B cell (primary cell): ENCODE measurements around the gene PGS1. TPM values are rescaled to one million over a fixed set of nuclear protein-coding genes. Genes with fewer than 3 reads are reported as not detected.

Source experiments
- ATAC-seq: fragments of 200-7000 bp; cut with Tn5 transposase; one replicate; pipeline ENCODE4 v1.10.0; 2021; ENCODE audit warnings: low read depth, mild to moderate bottlenecking, moderate number of reproducible peaks, moderate library complexity
- CTCF ChIA-PET: fragments of 350-600 bp; sonication (Branson Sonifier 250); formaldehyde crosslinking; loops from one replicate; lab custom pipeline; 2021; ENCODE audit warnings: antibody characterized with exemption, inconsistent platforms; lab: Charles Lee
- POLR2A ChIA-PET: fragments of 350-600 bp; sonication (Branson Sonifier 250); formaldehyde crosslinking; loops from one replicate; lab custom pipeline; 2021; ENCODE audit warnings: antibody characterized with exemption; lab: Charles Lee
- DNase-seq: peaks from one replicate; pipeline ENCODE4 v3.0.0; 2013
- H2AFZ ChIP-seq: 2 replicates; pipeline ENCODE4 v1.6.1; 2012; ENCODE audit warnings: mild to moderate bottlenecking, low read depth, low read length; ENCODE audit not compliant: insufficient read depth, poor library complexity, severe bottlenecking
- H3K27ac ChIP-seq, 2 donors: 1 replicate in 1 of 2; 2 replicates in 1 of 2; pipeline ENCODE4 v1.5.1; 2012 to 2013; ENCODE audit warnings: low read length in 2 of 2, mild to moderate bottlenecking in 2 of 2, moderate library complexity in 1 of 2
- H3K27me3 ChIP-seq, 4 experiments: fragments of 200-600 bp in 1 of 4; sonication (generic) in 1 of 4; replicated peaks in 1 of 4; 1 replicate in 2 of 4; 2 replicates in 2 of 4; pipeline versions ENCODE4 v1.6.1 to v1.7.0; 2013 to 2016; ENCODE audit warnings: low read length in 3 of 4, mild to moderate bottlenecking in 2 of 4, mixed read lengths in 1 of 4, moderate library complexity in 1 of 4; ENCODE audit not compliant: insufficient read depth in 4 of 4, control insufficient read depth in 3 of 4; ENCODE audit errors: control extremely low read depth in 1 of 4
- H3K36me3 ChIP-seq, 2 experiments: replicated peaks in 1 of 2; 1 replicate in 1 of 2; 2 replicates in 1 of 2; pipeline versions ENCODE4 v1.6.1 to v1.7.1; 2013; ENCODE audit warnings: low read length in 1 of 2; ENCODE audit not compliant: insufficient read depth in 2 of 2, control insufficient read depth in 1 of 2; ENCODE audit errors: control extremely low read depth in 1 of 2, extremely low read depth in 1 of 2
- H3K4me1 ChIP-seq, 2 donors: fragments of 200-600 bp in 1 of 2; sonication (generic) in 1 of 2; 1 replicate in 1 of 2; 2 replicates in 1 of 2; pipeline versions ENCODE4 v1.5.1 to v1.6.1; 2013 to 2017; ENCODE audit warnings: low read length in 2 of 2; ENCODE audit not compliant: control insufficient read depth in 2 of 2, insufficient read depth in 2 of 2
- H3K4me2 ChIP-seq: replicated peaks from 2 replicates; pipeline ENCODE3; 2012; ENCODE audit warnings: mild to moderate bottlenecking, low read depth, low read length; ENCODE audit not compliant: poor library complexity, severe bottlenecking
- H3K4me3 ChIP-seq, 5 experiments: fragments of 200-600 bp in 1 of 5; sonication (generic) in 1 of 5; 1 replicate in 3 of 5; 2 replicates in 2 of 5; pipeline versions ENCODE4 v1.5.1 to v1.7.0; 2011 to 2016; ENCODE audit warnings: low read length in 4 of 5, mild to moderate bottlenecking in 4 of 5, low read depth in 2 of 5, control low read depth in 1 of 5, moderate library complexity in 1 of 5; ENCODE audit not compliant: insufficient read depth in 1 of 5; ENCODE audit errors: control extremely low read depth in 1 of 5, extremely low read depth in 1 of 5
- H3K79me2 ChIP-seq: fragments of 200-600 bp; sonication (generic); one replicate; pipeline ENCODE4 v1.6.0; 2016; ENCODE audit warnings: low read length; ENCODE audit not compliant: control insufficient read depth, insufficient read depth
- H3K9ac ChIP-seq: fragments of 200-600 bp; sonication (generic); 2 replicates; pipeline ENCODE4 v1.6.1; 2017; ENCODE audit warnings: mild to moderate bottlenecking, low read length, moderate library complexity
- H3K9me3 ChIP-seq, 3 donors: one replicate each; pipeline versions ENCODE4 v1.6.1 to v1.7.1; 2013; ENCODE audit warnings: low read length in 2 of 3; ENCODE audit not compliant: control insufficient read depth in 2 of 3, insufficient read depth in 1 of 3; ENCODE audit errors: control extremely low read depth in 1 of 3
- H4K20me1 ChIP-seq: 2 replicates; pipeline ENCODE4 v1.6.0; 2012; ENCODE audit warnings: mild to moderate bottlenecking, low read length; ENCODE audit not compliant: insufficient read depth, control insufficient read depth, poor library complexity, severe bottlenecking
- H3K27ac Mint-ChIP-seq: one replicate; pipeline ENCODE4 v1.8.0; 2021; ENCODE audit warnings: mixed read lengths
- H3K27me3 Mint-ChIP-seq: one replicate; pipeline ENCODE4 v1.8.0; 2021; ENCODE audit warnings: mixed read lengths
- H3K4me1 Mint-ChIP-seq: one replicate; pipeline ENCODE4 v1.8.0; 2021; ENCODE audit warnings: mixed read lengths
- H3K4me3 Mint-ChIP-seq: one replicate; pipeline ENCODE4 v1.8.0; 2021; ENCODE audit warnings: mixed read lengths
- H3K9me3 Mint-ChIP-seq: one replicate; pipeline ENCODE4 v1.8.0; 2022; ENCODE audit warnings: mixed read lengths; ENCODE audit not compliant: insufficient read depth
- EZH2 ChIP-seq: IDR thresholded peaks from 2 replicates; pipeline ENCODE4 v1.6.1; 2012; ENCODE audit warnings: borderline replicate concordance, low read depth, mild to moderate bottlenecking, moderate library complexity, low read length; ENCODE audit not compliant: insufficient read depth, poor library complexity, severe bottlenecking
- WGBS: methylation state at CpG from one replicate; pipeline ENCODE4 v1.1.5; 2013; ENCODE audit warnings: missing lambda C conversion rate; ENCODE audit not compliant: insufficient coverage; 5-methylcytosine and 5-hydroxymethylcytosine counted together
- intact Hi-C: fragments of 100-400 bp; cut with micrococcal nuclease; formaldehyde crosslinking; loops from one replicate; pipeline ENCODE4 v1.10.0; 2022
- polyA plus RNA-seq: library from polyadenylated mRNA; depleted of rRNA; stranded (reverse); fragments of >200 nt; gene quantifications from 2 replicates; pipeline ENCODE4 v1.2.3, GENCODE V29; 2012
- total RNA-seq, 2 donors: library from RNA; stranded (reverse); fragments of 120-200 nt in 1 of 2; gene quantifications; 1 replicate in 1 of 2; 2 replicates in 1 of 2; pipeline versions ENCODE4 v1.2.3 to v1.2.4, GENCODE V29; 2013 to 2022
- TF ChIP-seq, protein P1 (sequence below): fragments of 200-600 bp; IDR thresholded peaks from one replicate; pipeline ENCODE4 v1.8.0; 2022; ENCODE audit warnings: antibody characterized with exemption, mild to moderate bottlenecking

PGS1 gene
- total and polyA plus RNA-seq, 2 donors (not counting 1 experiment from before 2014, with no cell fraction given) = 85.1 to 88.3 TPM

DNA sequence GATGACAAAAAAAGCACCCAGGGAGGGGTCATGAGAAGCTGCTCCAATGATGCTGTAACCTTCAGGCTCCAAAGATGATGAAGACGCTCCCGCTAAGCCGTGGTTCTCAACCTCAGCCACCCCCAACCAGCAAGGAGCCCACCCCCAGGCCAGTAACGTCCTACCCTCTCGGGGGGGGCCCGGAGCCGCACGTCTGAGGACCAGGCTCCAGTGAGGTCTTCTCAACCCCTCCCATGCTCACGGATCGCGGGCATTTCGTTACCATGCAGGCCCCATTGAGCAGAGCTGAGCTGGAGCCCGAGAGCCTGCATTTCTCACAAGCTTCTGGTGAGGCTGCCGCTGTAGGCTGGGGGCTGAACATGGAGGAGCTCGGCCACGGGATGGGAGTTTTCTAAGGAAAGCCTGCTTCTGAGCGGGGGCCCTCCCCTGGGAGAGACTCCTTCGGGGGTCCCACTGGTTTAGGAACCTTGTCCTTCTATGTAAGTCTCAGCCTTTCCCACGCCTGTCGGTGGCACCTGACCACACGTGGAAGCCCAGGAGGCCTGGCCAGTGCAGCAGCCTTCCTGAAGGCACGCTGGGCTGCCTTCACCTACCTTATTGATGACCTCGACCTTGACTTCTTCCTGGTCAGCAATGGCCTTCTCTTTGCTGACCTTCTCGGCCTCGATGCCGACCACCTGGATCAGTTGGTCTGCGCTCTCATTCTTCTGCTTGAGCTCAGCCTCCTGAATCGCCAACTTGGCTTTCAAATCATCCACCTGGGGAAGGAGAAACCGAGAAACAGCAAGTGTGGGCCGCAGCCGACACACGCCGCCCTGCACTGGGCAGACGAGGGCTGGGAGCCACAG lies 82.7 kb downstream of the PGS1 start:
- TF ChIP-seq, protein P1, sequence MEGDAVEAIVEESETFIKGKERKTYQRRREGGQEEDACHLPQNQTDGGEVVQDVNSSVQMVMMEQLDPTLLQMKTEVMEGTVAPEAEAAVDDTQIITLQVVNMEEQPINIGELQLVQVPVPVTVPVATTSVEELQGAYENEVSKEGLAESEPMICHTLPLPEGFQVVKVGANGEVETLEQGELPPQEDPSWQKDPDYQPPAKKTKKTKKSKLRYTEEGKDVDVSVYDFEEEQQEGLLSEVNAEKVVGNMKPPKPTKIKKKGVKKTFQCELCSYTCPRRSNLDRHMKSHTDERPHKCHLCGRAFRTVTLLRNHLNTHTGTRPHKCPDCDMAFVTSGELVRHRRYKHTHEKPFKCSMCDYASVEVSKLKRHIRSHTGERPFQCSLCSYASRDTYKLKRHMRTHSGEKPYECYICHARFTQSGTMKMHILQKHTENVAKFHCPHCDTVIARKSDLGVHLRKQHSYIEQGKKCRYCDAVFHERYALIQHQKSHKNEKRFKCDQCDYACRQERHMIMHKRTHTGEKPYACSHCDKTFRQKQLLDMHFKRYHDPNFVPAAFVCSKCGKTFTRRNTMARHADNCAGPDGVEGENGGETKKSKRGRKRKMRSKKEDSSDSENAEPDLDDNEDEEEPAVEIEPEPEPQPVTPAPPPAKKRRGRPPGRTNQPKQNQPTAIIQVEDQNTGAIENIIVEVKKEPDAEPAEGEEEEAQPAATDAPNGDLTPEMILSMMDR = no peak
- no peak for TF ChIP-seq EZH2
- no peak overlapping the region for H2AFZ ChIP-seq
- Mint-ChIP-seq H3K27me3 (no peaks in the 10 kb centered on the region), H3K4me1 (no peaks in the 10 kb centered on the region), H3K4me3 (no peak overlapping the region), H3K9me3 (no peaks in the 10 kb centered on the region), H3K27ac (no peak overlapping the region)
- no peaks in the 10 kb centered on the region for H3K4me1 ChIP-seq
- ATAC-seq (no peak), DNase-seq (no peak)
- no peaks in the 10 kb centered on the region for H3K79me2 ChIP-seq
- WGBS = 90% methylated on average over 32 of the region's 34 CpGs
- H3K9ac ChIP-seq = no peak overlapping the region
- H3K36me3 ChIP-seq = no peaks in the 10 kb centered on the region
- H3K4me2 ChIP-seq = no peak overlapping the region
- intact Hi-C loops = no loop called here
- no peak overlapping the region for H3K4me3 ChIP-seq
- H3K9me3 ChIP-seq = peaks cover 0 to 5% (median 0%) of the 10 kb centered on the region in 3 donors
- ChIA-PET CTCF (no interaction called here), POLR2A (no interaction called here)
- no peaks in the 10 kb centered on the region for H3K27me3 ChIP-seq
- H3K27ac ChIP-seq = no peak overlapping the region
- no peaks in the 10 kb centered on the region for H4K20me1 ChIP-seq

DNA sequence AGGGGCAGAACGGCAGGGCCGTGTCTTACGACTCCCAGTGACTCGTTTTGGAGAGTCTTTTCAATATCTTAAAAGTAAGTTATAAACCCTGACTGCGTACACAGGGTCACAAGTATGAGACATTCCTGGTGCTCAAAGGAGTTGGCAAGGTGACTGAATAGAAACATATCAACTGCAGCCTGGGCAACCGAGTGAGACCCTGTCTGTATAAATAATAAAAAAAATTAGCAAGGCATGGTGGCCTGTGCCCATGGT lies 83.3 kb downstream of the PGS1 start:
- H3K4me3 Mint-ChIP-seq = no peak overlapping the region
- CTCF ChIA-PET = no interaction called here
- 92% methylated on average over 4 of the region's 6 CpGs for WGBS
- Histone ChIP-seq H3K4me2 (no peak overlapping the region), H3K27ac (no peak overlapping the region), H3K27me3 (no peaks in the 10 kb centered on the region), H3K9ac (no peak overlapping the region), H3K4me1 (no peaks in the 10 kb centered on the region), H4K20me1 (no peaks in the 10 kb centered on the region), H3K79me2 (no peaks in the 10 kb centered on the region), H2AFZ (no peak overlapping the region), H3K9me3 (peaks cover 0 to 5% (median 0%) of the 10 kb centered on the region in 3 donors), H3K4me3 (no peak overlapping the region), H3K36me3 (no peaks in the 10 kb centered on the region)
- no peak overlapping the region for H3K27ac Mint-ChIP-seq
- H3K4me1 Mint-ChIP-seq = no peaks in the 10 kb centered on the region
- no peaks in the 10 kb centered on the region for H3K9me3 Mint-ChIP-seq
- TF ChIP-seq EZH2 = no peak
- no peak for ATAC-seq
- intact Hi-C loops = no loop called here
- no peaks in the 10 kb centered on the region for H3K27me3 Mint-ChIP-seq
- POLR2A ChIA-PET = no interaction called here
- DNase-seq = no peak
